ENCODE data around the gene LMOD1. TPM values are rescaled to one million over a fixed set of nuclear protein-coding genes. Genes with fewer than 3 reads are reported as not detected.
"Not testable (repeated sequence)": the region's sequence is repeated elsewhere in the genome, so short reads cannot be mapped to it uniquely, and the experiment has no call there.

Gene LMOD1
- total RNA-seq, 1 experiment from 2014 or later = not detected

DNA sequence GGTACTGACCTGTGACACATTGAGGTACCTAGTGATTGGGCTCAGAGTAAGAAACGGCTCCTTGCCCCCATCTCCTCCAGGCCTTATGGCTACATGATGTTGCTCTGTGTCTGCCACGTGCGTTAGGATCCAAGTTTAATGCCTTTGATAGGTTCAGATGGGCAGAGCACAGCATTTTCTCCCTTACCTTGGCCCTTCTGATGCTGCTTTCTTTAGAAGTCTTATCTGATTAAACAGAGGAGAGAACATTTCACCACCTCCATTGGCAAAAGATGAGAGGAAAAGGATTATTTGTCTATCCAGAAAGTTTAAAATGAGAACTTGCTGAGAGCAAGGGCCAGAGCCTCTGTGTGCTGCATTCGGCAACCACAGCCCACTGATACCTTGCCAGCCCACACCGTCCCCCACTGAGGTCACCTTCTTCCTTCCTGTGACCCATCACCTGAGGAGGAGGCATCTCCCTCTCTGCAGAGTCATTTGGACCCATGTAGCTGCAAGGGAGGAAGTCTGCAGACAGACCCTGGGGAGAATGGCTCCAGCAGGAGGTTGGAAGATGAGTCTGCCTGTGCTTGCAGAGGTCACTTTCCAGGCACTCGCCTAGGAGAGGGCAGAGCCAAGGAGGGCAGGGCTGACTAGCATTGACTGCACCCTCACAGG, 41.0 kb downstream of the LMOD1 start:
- no peaks in the 10 kb centered on the region for H4K20me1 ChIP-seq (ENCODE audit: insufficient read depth, low read depth, low read length)
- H3K4me2 ChIP-seq (ENCODE audit: low read depth, low read length, poor library complexity, severe bottlenecking) = no peak overlapping the region
- H3K9ac ChIP-seq (ENCODE audit: low read length) = no peak overlapping the region
- H3K4me3 ChIP-seq (ENCODE audit: low read length) = no peak overlapping the region
- no peaks in the 10 kb centered on the region for H3K36me3 ChIP-seq (ENCODE audit: insufficient read depth, low read length)
- no peaks in the 10 kb centered on the region for H3K79me2 ChIP-seq (ENCODE audit: low read length)
- H3K9me2 ChIP-seq (replicated peaks; ENCODE audit: insufficient read depth, low read length) = no peaks in the 10 kb centered on the region
- H2AFZ ChIP-seq (ENCODE audit: low read length) = no peak overlapping the region
- no peaks in the 10 kb centered on the region for H3K9me3 ChIP-seq (ENCODE audit: low read length)
- H3K27ac ChIP-seq (ENCODE audit: low read length) = no peak overlapping the region
- H3K4me1 ChIP-seq (ENCODE audit: low read length) = no peaks in the 10 kb centered on the region
- H3K27me3 ChIP-seq (ENCODE audit: low read length) = no peaks in the 10 kb centered on the region
- DNase-seq = no peak

DNA sequence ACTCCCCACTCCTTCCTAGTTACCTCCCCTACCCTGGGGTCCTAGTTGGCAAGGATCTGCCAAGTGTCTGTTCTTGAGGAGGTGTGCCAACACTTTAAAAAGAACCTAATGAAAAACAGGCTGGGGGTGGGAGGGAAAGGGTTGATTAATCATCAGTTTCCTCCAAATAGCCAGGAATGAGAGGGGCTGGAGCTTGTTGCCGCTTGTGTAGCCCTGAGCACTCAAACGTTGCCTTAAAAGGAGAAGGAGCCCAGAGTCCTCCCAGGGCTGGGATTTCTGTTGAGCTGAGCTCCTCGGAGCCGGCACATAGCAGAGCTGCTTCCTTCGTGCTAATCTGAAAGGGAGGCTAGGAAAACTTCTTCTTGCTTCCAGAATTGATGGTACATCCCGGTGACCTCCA, 41.8 kb downstream of the LMOD1 start:
- Histone ChIP-seq H3K4me1 (ENCODE audit: low read length) (no peaks in the 10 kb centered on the region), H3K9me3 (ENCODE audit: low read length) (no peaks in the 10 kb centered on the region), H2AFZ (ENCODE audit: low read length) (no peak overlapping the region), H4K20me1 (ENCODE audit: insufficient read depth, low read depth, low read length) (no peaks in the 10 kb centered on the region), H3K4me2 (ENCODE audit: low read depth, low read length, poor library complexity, severe bottlenecking) (no peak overlapping the region), H3K27me3 (ENCODE audit: low read length) (no peaks in the 10 kb centered on the region), H3K27ac (ENCODE audit: low read length) (no peak overlapping the region), H3K79me2 (ENCODE audit: low read length) (no peaks in the 10 kb centered on the region), H3K9ac (ENCODE audit: low read length) (no peak overlapping the region), H3K4me3 (ENCODE audit: low read length) (no peak overlapping the region), H3K9me2 (replicated peaks; ENCODE audit: insufficient read depth, low read length) (no peaks in the 10 kb centered on the region), H3K36me3 (ENCODE audit: insufficient read depth, low read length) (no peaks in the 10 kb centered on the region)
- no peak for DNase-seq

DNA sequence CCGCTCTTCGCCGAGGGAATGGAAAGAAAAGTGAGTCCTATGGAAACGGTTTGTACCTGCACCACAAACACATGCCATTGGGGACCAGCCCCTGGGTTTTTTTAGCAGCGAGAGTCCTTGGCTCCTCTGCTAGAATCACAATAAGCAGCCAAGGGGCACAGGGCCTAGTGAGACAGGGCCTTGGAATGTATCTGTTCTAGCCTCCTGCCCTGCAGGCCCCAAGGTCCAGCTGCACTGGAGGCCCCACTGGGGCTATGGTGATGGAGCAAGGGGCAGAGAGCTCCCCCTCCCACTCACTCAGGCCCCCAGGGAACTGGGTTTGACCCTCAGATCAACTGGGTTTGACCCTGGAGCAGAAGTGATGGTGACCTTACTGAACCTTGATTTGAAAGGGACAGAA, 43.2 kb downstream of the LMOD1 start:
- Histone ChIP-seq H3K9me3 (ENCODE audit: low read length) (no peaks in the 10 kb centered on the region), H3K9ac (ENCODE audit: low read length) (no peak overlapping the region), H3K27ac (ENCODE audit: low read length) (no peak overlapping the region), H3K4me3 (ENCODE audit: low read length) (no peak overlapping the region), H3K79me2 (ENCODE audit: low read length) (no peaks in the 10 kb centered on the region), H3K27me3 (ENCODE audit: low read length) (no peaks in the 10 kb centered on the region), H4K20me1 (ENCODE audit: insufficient read depth, low read depth, low read length) (no peaks in the 10 kb centered on the region), H2AFZ (ENCODE audit: low read length) (no peak overlapping the region), H3K4me1 (ENCODE audit: low read length) (no peaks in the 10 kb centered on the region), H3K9me2 (replicated peaks; ENCODE audit: insufficient read depth, low read length) (no peaks in the 10 kb centered on the region), H3K4me2 (ENCODE audit: low read depth, low read length, poor library complexity, severe bottlenecking) (no peak overlapping the region), H3K36me3 (ENCODE audit: insufficient read depth, low read length) (no peaks in the 10 kb centered on the region)
- DNase-seq = no peak

DNA sequence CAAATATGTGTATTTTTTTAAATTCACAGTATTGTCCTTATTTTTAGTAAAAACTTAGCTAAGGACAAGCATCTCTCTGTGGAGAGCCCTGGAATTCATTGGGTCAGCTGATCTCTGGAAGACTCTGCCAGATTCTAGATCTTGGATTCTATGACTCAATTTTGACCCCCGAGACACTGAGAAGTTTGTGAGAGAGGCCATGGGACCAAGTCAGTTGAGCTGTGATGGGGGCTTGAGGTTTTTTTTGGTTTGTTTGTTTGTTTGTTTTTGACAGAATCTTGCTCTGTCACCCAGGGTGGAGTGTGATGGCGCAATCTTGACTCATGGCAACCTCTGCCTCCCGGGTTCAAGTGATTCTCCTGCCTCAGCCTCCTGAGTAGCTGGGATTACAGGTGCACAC, 44.1 kb downstream of the LMOD1 start:
- no peak for DNase-seq
- Histone ChIP-seq H3K36me3 (ENCODE audit: insufficient read depth, low read length) (no peaks in the 10 kb centered on the region), H3K27me3 (ENCODE audit: low read length) (no peaks in the 10 kb centered on the region), H2AFZ (ENCODE audit: low read length) (no peak overlapping the region), H3K9me2 (replicated peaks; ENCODE audit: insufficient read depth, low read length) (no peaks in the 10 kb centered on the region), H4K20me1 (ENCODE audit: insufficient read depth, low read depth, low read length) (no peaks in the 10 kb centered on the region), H3K9ac (ENCODE audit: low read length) (no peak overlapping the region), H3K27ac (ENCODE audit: low read length) (no peak overlapping the region), H3K4me1 (ENCODE audit: low read length) (no peaks in the 10 kb centered on the region), H3K9me3 (ENCODE audit: low read length) (no peaks in the 10 kb centered on the region), H3K4me3 (ENCODE audit: low read length) (no peak overlapping the region), H3K79me2 (ENCODE audit: low read length) (no peaks in the 10 kb centered on the region), H3K4me2 (ENCODE audit: low read depth, low read length, poor library complexity, severe bottlenecking) (no peak overlapping the region)

DNA sequence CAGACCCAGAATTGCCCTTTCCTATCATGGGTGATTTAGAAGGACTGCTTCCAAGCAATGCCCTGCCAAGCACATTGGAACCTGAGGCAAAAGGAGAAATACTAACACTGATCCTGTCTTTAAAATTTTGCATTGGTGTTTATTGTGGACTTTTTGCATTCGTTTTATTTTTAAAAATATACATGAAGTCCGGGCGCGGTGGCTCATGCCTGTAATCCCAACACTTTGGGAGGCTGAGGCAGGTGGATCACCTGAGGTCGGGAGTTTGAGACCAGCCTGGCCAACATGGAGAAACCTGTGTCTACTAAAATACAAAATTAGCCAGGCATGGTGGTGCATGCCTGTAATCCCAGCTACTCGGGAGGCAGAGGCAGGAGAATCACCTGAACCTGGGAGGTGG, 45.3 kb downstream of the LMOD1 start:
- not testable (repeated sequence) for H3K9me2 ChIP-seq (replicated peaks; ENCODE audit: insufficient read depth, low read length); H3K27me3 ChIP-seq (ENCODE audit: low read length); H3K9me3 ChIP-seq (ENCODE audit: low read length); H3K9ac ChIP-seq (ENCODE audit: low read length); H3K36me3 ChIP-seq (ENCODE audit: insufficient read depth, low read length); H3K4me2 ChIP-seq (ENCODE audit: low read depth, low read length, poor library complexity, severe bottlenecking); H3K4me3 ChIP-seq (ENCODE audit: low read length); H3K4me1 ChIP-seq (ENCODE audit: low read length); DNase-seq; H2AFZ ChIP-seq (ENCODE audit: low read length); H4K20me1 ChIP-seq (ENCODE audit: insufficient read depth, low read depth, low read length); H3K27ac ChIP-seq (ENCODE audit: low read length); H3K79me2 ChIP-seq (ENCODE audit: low read length)

DNA sequence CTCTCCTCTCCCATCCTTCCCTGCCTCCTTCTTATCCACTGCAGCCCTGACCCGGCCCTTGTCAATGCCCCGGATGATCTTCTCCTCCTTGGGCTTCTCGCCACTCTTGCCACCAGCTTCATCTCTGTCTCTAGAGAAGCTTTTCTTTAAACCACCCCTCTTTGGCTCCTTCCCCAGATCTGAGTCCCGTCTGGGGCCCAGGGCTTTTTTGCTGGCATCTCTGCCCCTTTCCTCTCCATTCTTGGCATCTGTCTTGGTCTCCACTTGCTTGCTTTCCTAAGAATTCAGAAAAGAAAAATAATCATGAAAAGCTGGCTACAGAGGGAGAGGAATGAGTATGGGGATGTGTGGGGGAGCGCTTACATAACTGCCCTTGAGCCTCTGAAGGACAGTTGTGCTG, 45.9 kb downstream of the LMOD1 start:
- Histone ChIP-seq H3K36me3 (ENCODE audit: insufficient read depth, low read length) (no peaks in the 10 kb centered on the region), H3K79me2 (ENCODE audit: low read length) (no peaks in the 10 kb centered on the region), H3K27ac (ENCODE audit: low read length) (no peak overlapping the region), H3K27me3 (ENCODE audit: low read length) (no peaks in the 10 kb centered on the region), H3K4me2 (ENCODE audit: low read depth, low read length, poor library complexity, severe bottlenecking) (no peak overlapping the region), H3K9me3 (ENCODE audit: low read length) (no peaks in the 10 kb centered on the region), H3K9ac (ENCODE audit: low read length) (no peak overlapping the region), H2AFZ (ENCODE audit: low read length) (no peak overlapping the region), H3K9me2 (replicated peaks; ENCODE audit: insufficient read depth, low read length) (no peaks in the 10 kb centered on the region), H3K4me1 (ENCODE audit: low read length) (0 out of 2 replicates have a peak, but pooled peaks cover 2% of the 10 kb centered on the region), H3K4me3 (ENCODE audit: low read length) (no peak overlapping the region), H4K20me1 (ENCODE audit: insufficient read depth, low read depth, low read length) (no peaks in the 10 kb centered on the region)
- no peak for DNase-seq

DNA sequence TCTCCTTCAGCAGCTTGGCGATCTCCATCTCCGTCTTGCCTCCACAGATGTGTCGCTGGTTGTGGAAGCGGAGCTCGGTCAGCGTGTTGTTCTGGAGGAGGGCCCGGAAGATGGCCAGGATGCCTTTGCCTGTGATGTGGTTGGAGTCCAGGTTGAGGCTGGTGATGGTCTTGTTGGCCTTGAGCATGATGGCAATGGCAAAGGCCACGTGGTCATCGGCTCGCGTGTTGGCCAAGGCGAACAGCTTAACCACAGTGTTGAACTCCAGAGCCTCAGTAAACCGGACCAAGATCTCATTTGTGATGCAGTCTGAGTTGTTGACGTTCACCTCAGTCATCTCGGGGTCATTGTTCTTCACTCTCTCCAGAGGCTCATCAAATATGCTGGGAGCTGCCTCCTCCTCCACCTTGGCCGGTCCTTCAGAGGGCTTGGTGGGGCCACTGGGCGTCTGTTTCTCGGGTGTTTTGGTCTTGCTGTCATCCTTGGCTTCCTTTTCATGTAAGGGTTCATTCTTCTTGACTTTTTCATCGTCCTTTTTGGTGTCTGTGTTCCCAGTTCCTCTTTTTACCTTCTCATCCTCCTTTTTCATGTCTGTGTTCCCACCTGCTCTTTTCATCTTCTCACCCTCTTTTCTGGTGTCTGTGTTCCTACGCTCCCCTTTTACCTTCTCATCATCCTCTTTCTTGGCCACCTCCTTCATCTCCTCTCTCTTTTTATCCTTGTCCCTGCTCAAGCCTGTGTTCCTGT, 46.5 kb downstream of the LMOD1 start:
- Histone ChIP-seq H3K27me3 (ENCODE audit: low read length) (no peaks in the 10 kb centered on the region), H3K9me2 (replicated peaks; ENCODE audit: insufficient read depth, low read length) (no peaks in the 10 kb centered on the region), H3K36me3 (ENCODE audit: insufficient read depth, low read length) (no peaks in the 10 kb centered on the region), H3K4me1 (ENCODE audit: low read length) (0 out of 2 replicates have a peak, but pooled peaks cover 2% of the 10 kb centered on the region), H3K9me3 (ENCODE audit: low read length) (no peaks in the 10 kb centered on the region), H3K27ac (ENCODE audit: low read length) (no peak overlapping the region), H3K9ac (ENCODE audit: low read length) (no peak overlapping the region), H3K79me2 (ENCODE audit: low read length) (no peaks in the 10 kb centered on the region), H2AFZ (ENCODE audit: low read length) (no peak overlapping the region), H3K4me3 (ENCODE audit: low read length) (no peak overlapping the region), H3K4me2 (ENCODE audit: low read depth, low read length, poor library complexity, severe bottlenecking) (no peak overlapping the region), H4K20me1 (ENCODE audit: insufficient read depth, low read depth, low read length) (no peaks in the 10 kb centered on the region)
- DNase-seq = no peak

DNA sequence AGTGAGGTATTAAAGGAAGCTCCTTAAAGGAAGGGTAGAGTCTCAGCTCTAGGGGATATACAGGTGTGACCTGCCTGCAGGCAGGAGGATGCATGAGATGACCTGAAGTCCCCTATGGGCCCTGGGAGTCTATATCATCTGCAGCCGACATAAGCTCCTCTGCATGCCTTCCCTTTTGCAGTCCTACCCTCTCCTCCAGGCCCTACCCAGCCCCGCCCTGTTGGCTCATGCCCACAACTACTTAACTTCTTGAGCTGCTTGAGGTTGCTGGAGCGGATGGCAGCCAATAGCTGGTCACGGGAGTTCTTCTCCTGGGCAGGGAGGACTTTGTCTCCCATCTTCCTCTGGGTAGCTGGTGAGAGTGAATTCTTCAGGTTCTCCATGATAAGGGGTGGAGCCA, 47.4 kb downstream of the LMOD1 start:
- Histone ChIP-seq H3K27ac (ENCODE audit: low read length) (no peak overlapping the region), H3K9ac (ENCODE audit: low read length) (no peak overlapping the region), H3K36me3 (ENCODE audit: insufficient read depth, low read length) (no peaks in the 10 kb centered on the region), H3K9me2 (replicated peaks; ENCODE audit: insufficient read depth, low read length) (no peaks in the 10 kb centered on the region), H3K4me3 (ENCODE audit: low read length) (no peak overlapping the region), H3K9me3 (ENCODE audit: low read length) (no peaks in the 10 kb centered on the region), H3K27me3 (ENCODE audit: low read length) (no peaks in the 10 kb centered on the region), H3K4me2 (ENCODE audit: low read depth, low read length, poor library complexity, severe bottlenecking) (no peak overlapping the region), H3K79me2 (ENCODE audit: low read length) (no peaks in the 10 kb centered on the region), H4K20me1 (ENCODE audit: insufficient read depth, low read depth, low read length) (no peaks in the 10 kb centered on the region), H3K4me1 (ENCODE audit: low read length) (0 out of 2 replicates have a peak, but pooled peaks cover 2% of the 10 kb centered on the region), H2AFZ (ENCODE audit: low read length) (no peak overlapping the region)
- no peak for DNase-seq
